ENCODE results near the gene EDIL3. TPM values are rescaled to one million over a fixed set of nuclear protein-coding genes. Genes with fewer than 3 reads are reported as not detected.

EDIL3 gene
- total and polyA plus RNA-seq, 5 donors from 2014 or later = not detected

DNA sequence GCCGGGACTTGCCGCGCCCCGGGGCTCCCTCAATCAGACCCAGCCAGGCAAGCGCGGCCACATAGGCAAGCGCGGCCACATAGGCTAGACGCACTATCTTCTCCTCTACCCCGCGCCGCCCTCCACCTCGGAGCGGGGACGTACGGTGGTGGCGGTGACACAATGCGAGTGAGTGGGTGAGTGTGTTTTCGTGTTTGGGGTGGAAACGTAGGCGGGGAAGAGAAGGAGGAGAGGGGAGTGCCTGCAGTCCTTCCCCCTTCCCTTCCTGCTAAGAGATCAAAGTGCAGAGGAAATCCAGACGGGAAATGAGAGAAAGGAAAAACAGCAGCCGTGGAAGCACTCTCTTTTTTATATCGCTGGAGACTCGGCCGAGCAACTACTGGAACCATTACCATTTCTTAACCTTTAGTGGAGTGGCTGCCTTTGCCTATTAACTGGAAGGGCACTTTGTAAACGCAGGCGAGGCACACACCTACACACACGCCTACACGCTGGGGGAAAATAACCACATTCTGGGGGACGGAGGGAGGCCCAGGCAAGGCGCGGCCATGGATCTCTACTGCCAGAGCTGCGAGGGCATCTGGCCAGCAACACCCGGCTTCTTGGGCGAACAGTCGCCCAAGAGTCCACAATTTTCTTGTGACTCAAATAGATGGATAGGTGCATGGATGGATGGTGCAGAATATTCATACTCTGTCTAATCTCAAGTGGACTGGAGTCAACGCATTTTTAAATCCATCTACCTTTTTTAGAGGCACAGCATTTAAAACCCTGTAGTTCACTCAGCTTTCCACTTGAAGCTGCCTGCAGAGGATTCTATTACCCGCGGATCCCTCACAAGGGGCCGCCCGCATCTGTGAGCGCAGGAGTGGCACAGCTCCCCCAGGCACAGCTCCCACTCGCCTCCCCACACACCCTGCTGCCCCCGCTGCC lies 2.1 kb downstream of the EDIL3 start:
- Histone ChIP-seq H3K27me3 (ENCODE audit: control insufficient read depth, insufficient read depth, low read length) (peaks cover 7% of the 10 kb centered on the region), H3K4me1 (ENCODE audit: control insufficient read depth, insufficient read depth, low read length, poor library complexity, severe bottlenecking) (no peaks in the 10 kb centered on the region), H3K36me3 (ENCODE audit: control insufficient read depth, insufficient read depth, low read length) (no peaks in the 10 kb centered on the region), H3K9me3 (ENCODE audit: control insufficient read depth in 2 of 2, low read length in 2 of 2) (no peaks in the 10 kb centered on the region), H3K4me3 (ENCODE audit: low read depth, low read length) (no peak overlapping the region), H3K27ac (ENCODE audit: insufficient read depth, low read length, poor library complexity, severe bottlenecking) (no peak overlapping the region)
- no peak overlapping the region for H3K4me3 Mint-ChIP-seq
- ATAC-seq (ENCODE audit: low read depth in 2 of 2) (no peak), DNase-seq (no peak)
- H3K4me1 Mint-ChIP-seq = peaks cover 0 to 2% (median 1%) of the 10 kb centered on the region in 4 donors
- H3K36me3 Mint-ChIP-seq = peaks cover 4% of the 10 kb centered on the region
- peaks cover 33% of the 10 kb centered on the region for H3K27me3 Mint-ChIP-seq
- H3K27ac Mint-ChIP-seq = peak overlapping the region in 1 of 3 donors; percentile 54
- H3K9me3 Mint-ChIP-seq = peaks cover 0 to 15% (median 0%) of the 10 kb centered on the region in 7 donors

- Mint-ChIP-seq H3K36me3 (peaks cover 4% of the 10 kb centered on the region), H3K4me3 (no peak overlapping the region), H3K27me3 (peaks cover 33% of the 10 kb centered on the region), H3K27ac (peak overlapping the region in 1 of 3 donors; percentile 54), H3K4me1 (peaks cover 0 to 2% (median 1%) of the 10 kb centered on the region in 4 donors), H3K9me3 (peaks cover 0 to 15% (median 0%) of the 10 kb centered on the region in 7 donors)
- Histone ChIP-seq H3K27ac (ENCODE audit: insufficient read depth, low read length, poor library complexity, severe bottlenecking) (no peak overlapping the region), H3K9me3 (ENCODE audit: control insufficient read depth in 2 of 2, low read length in 2 of 2) (no peaks in the 10 kb centered on the region), H3K4me1 (ENCODE audit: control insufficient read depth, insufficient read depth, low read length, poor library complexity, severe bottlenecking) (no peaks in the 10 kb centered on the region), H3K4me3 (ENCODE audit: low read depth, low read length) (no peak overlapping the region), H3K36me3 (ENCODE audit: control insufficient read depth, insufficient read depth, low read length) (no peaks in the 10 kb centered on the region), H3K27me3 (ENCODE audit: control insufficient read depth, insufficient read depth, low read length) (peaks cover 7% of the 10 kb centered on the region)
- ATAC-seq (ENCODE audit: low read depth in 2 of 2) (no peak), DNase-seq (no peak)
These were observed 2.9 kb downstream of the EDIL3 start for GRCh38 chr5:84381502-84382362.

- Mint-ChIP-seq H3K9me3 (peaks cover 0 to 8% (median 0%) of the 10 kb centered on the region in 7 donors), H3K4me1 (peaks cover 0 to 2% (median 0%) of the 10 kb centered on the region in 4 donors), H3K4me3 (no peak overlapping the region), H3K27ac (no peak overlapping the region), H3K27me3 (peaks cover 16% of the 10 kb centered on the region), H3K36me3 (peaks cover 4% of the 10 kb centered on the region)
- Histone ChIP-seq H3K36me3 (ENCODE audit: control insufficient read depth, insufficient read depth, low read length) (no peaks in the 10 kb centered on the region), H3K27ac (ENCODE audit: insufficient read depth, low read length, poor library complexity, severe bottlenecking) (no peak overlapping the region), H3K4me1 (ENCODE audit: control insufficient read depth, insufficient read depth, low read length, poor library complexity, severe bottlenecking) (no peaks in the 10 kb centered on the region), H3K27me3 (ENCODE audit: control insufficient read depth, insufficient read depth, low read length) (no peaks in the 10 kb centered on the region), H3K9me3 (ENCODE audit: control insufficient read depth in 2 of 2, low read length in 2 of 2) (no peaks in the 10 kb centered on the region), H3K4me3 (ENCODE audit: low read depth, low read length) (no peak overlapping the region)
- no peak for ATAC-seq (ENCODE audit: low read depth in 2 of 2)
- no peak for DNase-seq
These were observed 4.9 kb downstream of the EDIL3 start for GRCh38 chr5:84379749-84380148.

GRCh38 chr5:84378961-84379360 lies 5.7 kb downstream of the EDIL3 start:
- Mint-ChIP-seq H3K4me3 (no peak overlapping the region), H3K27ac (no peak overlapping the region), H3K9me3 (peaks cover 0 to 8% (median 0%) of the 10 kb centered on the region in 7 donors), H3K4me1 (peaks cover 0 to 2% (median 0%) of the 10 kb centered on the region in 4 donors), H3K36me3 (peaks cover 4% of the 10 kb centered on the region), H3K27me3 (peaks cover 16% of the 10 kb centered on the region)
- Histone ChIP-seq H3K9me3 (ENCODE audit: control insufficient read depth in 2 of 2, low read length in 2 of 2) (no peaks in the 10 kb centered on the region), H3K36me3 (ENCODE audit: control insufficient read depth, insufficient read depth, low read length) (no peaks in the 10 kb centered on the region), H3K27ac (ENCODE audit: insufficient read depth, low read length, poor library complexity, severe bottlenecking) (no peak overlapping the region), H3K27me3 (ENCODE audit: control insufficient read depth, insufficient read depth, low read length) (no peaks in the 10 kb centered on the region), H3K4me1 (ENCODE audit: control insufficient read depth, insufficient read depth, low read length, poor library complexity, severe bottlenecking) (no peaks in the 10 kb centered on the region), H3K4me3 (ENCODE audit: low read depth, low read length) (no peak overlapping the region)
- ATAC-seq (ENCODE audit: low read depth in 2 of 2) (no peak), DNase-seq (no peak)

GRCh38 chr5:84378420-84378819 lies 6.3 kb downstream of the EDIL3 start:
- H3K4me3 Mint-ChIP-seq = no peak overlapping the region
- no peaks in the 10 kb centered on the region for H3K4me1 ChIP-seq (ENCODE audit: control insufficient read depth, insufficient read depth, low read length, poor library complexity, severe bottlenecking)

DNA sequence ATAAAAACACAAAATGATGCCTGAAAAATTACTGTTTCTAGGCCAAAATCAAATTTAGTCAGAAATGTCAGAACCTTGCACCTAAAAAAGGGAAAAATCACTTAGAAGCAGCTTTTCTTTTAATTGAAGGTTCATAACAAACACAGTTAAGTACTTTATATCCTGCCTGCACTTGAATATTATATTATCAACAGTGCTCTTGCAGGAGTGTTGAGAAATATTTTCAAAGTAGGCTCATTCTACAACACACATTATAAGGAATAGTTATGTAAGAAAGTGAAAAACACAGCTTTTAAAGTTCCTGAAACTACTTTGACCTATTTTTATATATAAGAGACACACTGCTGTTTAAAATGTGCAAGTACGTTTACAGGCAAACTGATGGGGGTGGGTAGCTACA lies 8.3 kb downstream of the EDIL3 start:
- no peaks in the 10 kb centered on the region for H3K4me1 ChIP-seq (ENCODE audit: control insufficient read depth, insufficient read depth, low read length, poor library complexity, severe bottlenecking)
- Mint-ChIP-seq H3K27ac (no peak overlapping the region), H3K27me3 (peaks cover under 1% of the 10 kb centered on the region), H3K4me1 (no peaks in the 10 kb centered on the region), H3K4me3 (no peak overlapping the region), H3K36me3 (no peaks in the 10 kb centered on the region), H3K9me3 (peaks cover 0 to 23% (median 2%) of the 10 kb centered on the region in 7 donors)
- no peaks in the 10 kb centered on the region for H3K9me3 ChIP-seq (ENCODE audit: control insufficient read depth in 2 of 2, low read length in 2 of 2)
- H3K4me3 ChIP-seq (ENCODE audit: low read depth, low read length) = no peak overlapping the region
- no peaks in the 10 kb centered on the region for H3K36me3 ChIP-seq (ENCODE audit: control insufficient read depth, insufficient read depth, low read length)
- H3K27ac ChIP-seq (ENCODE audit: insufficient read depth, low read length, poor library complexity, severe bottlenecking) = no peak overlapping the region
- no peaks in the 10 kb centered on the region for H3K27me3 ChIP-seq (ENCODE audit: control insufficient read depth, insufficient read depth, low read length)
- ATAC-seq (ENCODE audit: low read depth in 2 of 2) = no peak
- no peak for DNase-seq

More at GRCh38 chr5:84378420-84378819, 6.3 kb downstream of the EDIL3 start:
- Histone ChIP-seq H3K9me3 (ENCODE audit: control insufficient read depth in 2 of 2, low read length in 2 of 2) (no peaks in the 10 kb centered on the region), H3K27me3 (ENCODE audit: control insufficient read depth, insufficient read depth, low read length) (no peaks in the 10 kb centered on the region), H3K4me3 (ENCODE audit: low read depth, low read length) (no peak overlapping the region), H3K36me3 (ENCODE audit: control insufficient read depth, insufficient read depth, low read length) (no peaks in the 10 kb centered on the region), H3K27ac (ENCODE audit: insufficient read depth, low read length, poor library complexity, severe bottlenecking) (no peak overlapping the region)
- H3K36me3 Mint-ChIP-seq = peaks cover 4% of the 10 kb centered on the region
- H3K9me3 Mint-ChIP-seq = peaks cover 0 to 8% (median 2%) of the 10 kb centered on the region in 7 donors
- ATAC-seq (ENCODE audit: low read depth in 2 of 2) (no peak), DNase-seq (no peak)
- H3K27ac Mint-ChIP-seq = no peak overlapping the region
- H3K27me3 Mint-ChIP-seq = peaks cover 16% of the 10 kb centered on the region
- H3K4me1 Mint-ChIP-seq = peaks cover 0 to 2% (median 0%) of the 10 kb centered on the region in 4 donors

DNA sequence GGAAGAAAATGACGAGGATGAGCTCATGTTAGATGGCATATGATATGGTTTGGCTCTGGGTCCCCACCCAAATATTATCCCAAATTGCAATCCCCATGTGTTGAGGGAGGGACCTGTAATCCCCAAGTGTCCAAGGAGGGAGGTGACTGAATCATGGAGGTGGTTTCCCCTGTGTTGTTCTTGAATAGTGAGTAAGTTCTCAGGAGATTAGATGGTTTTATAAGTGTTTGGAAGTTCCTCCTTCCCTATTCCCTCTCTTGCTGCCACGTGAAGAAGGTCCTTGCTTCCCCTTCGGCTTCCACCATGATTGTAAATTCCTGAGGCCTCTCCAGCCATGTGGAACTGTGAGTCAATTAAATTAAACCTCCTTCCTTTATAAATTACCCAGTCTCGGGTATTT lies 10.1 kb downstream of the EDIL3 start:
- Mint-ChIP-seq H3K27me3 (no peaks in the 10 kb centered on the region), H3K4me1 (no peaks in the 10 kb centered on the region), H3K4me3 (no peak overlapping the region), H3K27ac (no peak overlapping the region), H3K9me3 (peaks cover 0 to 23% (median 1%) of the 10 kb centered on the region in 7 donors), H3K36me3 (no peaks in the 10 kb centered on the region)
- Histone ChIP-seq H3K9me3 (ENCODE audit: control insufficient read depth in 2 of 2, low read length in 2 of 2) (no peaks in the 10 kb centered on the region), H3K27me3 (ENCODE audit: control insufficient read depth, insufficient read depth, low read length) (no peaks in the 10 kb centered on the region), H3K4me3 (ENCODE audit: low read depth, low read length) (no peak overlapping the region), H3K27ac (ENCODE audit: insufficient read depth, low read length, poor library complexity, severe bottlenecking) (no peak overlapping the region), H3K36me3 (ENCODE audit: control insufficient read depth, insufficient read depth, low read length) (no peaks in the 10 kb centered on the region), H3K4me1 (ENCODE audit: control insufficient read depth, insufficient read depth, low read length, poor library complexity, severe bottlenecking) (no peaks in the 10 kb centered on the region)
- no peak for DNase-seq
- ATAC-seq (ENCODE audit: low read depth in 2 of 2) = no peak

All from CD4-positive, CD25-positive, alpha-beta regulatory T cell (primary cell).